Hematopoietic multipotent progenitor cell treated with erythropoietin and hydrocortisone succinate and interleukin-3 and kit ligand, for 15 days (in vitro differentiated cells): Measurements from ENCODE around the gene IL6R.

Source experiments
- DNase-seq: peaks from one replicate; pipeline ENCODE4 v3.0.0-alpha.2; 2015; ENCODE audit warnings: low spot score

The IL6R gene

GRCh38 chr1:154427173-154428139, 22.3 kb downstream of the IL6R start:
- no peak for DNase-seq

- no peak for DNase-seq
Measured at GRCh38 chr1:154429118-154429517, 24.0 kb downstream of the IL6R start.

- no peak for DNase-seq
Measured at GRCh38 chr1:154429841-154430611, 24.9 kb downstream of the IL6R start.

- DNase-seq = no peak
Measured at GRCh38 chr1:154430903-154431302, 25.8 kb downstream of the IL6R start.

GRCh38 chr1:154431586-154432373, 26.6 kb downstream of the IL6R start:
- DNase-seq = no peak

GRCh38 chr1:154433161-154433764, 28.1 kb downstream of the IL6R start:
- DNase-seq = no peak

GRCh38 chr1:154434346-154435085, 29.4 kb downstream of the IL6R start:
- peak; percentile 35 for DNase-seq

GRCh38 chr1:154435599-154436200, 30.6 kb downstream of the IL6R start:
- no peak for DNase-seq

- DNase-seq = no peak
Measured at GRCh38 chr1:154436433-154436832, 31.3 kb downstream of the IL6R start.

- DNase-seq = no peak
Measured at GRCh38 chr1:154440036-154440804, 35.1 kb downstream of the IL6R start.

- no peak for DNase-seq
Measured at GRCh38 chr1:154441241-154441888, 36.2 kb downstream of the IL6R start.

GRCh38 chr1:154442006-154442740, 37.0 kb downstream of the IL6R start:
- DNase-seq = no peak

GRCh38 chr1:154443274-154444013, 38.3 kb downstream of the IL6R start:
- no peak for DNase-seq

- no peak for DNase-seq
Measured at GRCh38 chr1:154445040-154445472, 39.9 kb downstream of the IL6R start.

GRCh38 chr1:154446292-154446691, 41.1 kb downstream of the IL6R start:
- DNase-seq = no peak

GRCh38 chr1:154446789-154447188, 41.6 kb downstream of the IL6R start:
- DNase-seq = no peak

- no peak for DNase-seq
Measured at GRCh38 chr1:154448331-154448811, 43.2 kb downstream of the IL6R start.

- no peak for DNase-seq
Measured at GRCh38 chr1:154453161-154453560, 48.0 kb downstream of the IL6R start.
